ENCODE data around the gene GBE1. TPM values are rescaled to one million over a fixed set of nuclear protein-coding genes. Genes with fewer than 3 reads are reported as not detected.

The GBE1 gene
- total RNA-seq, 2 experiments from 2014 or later, result 18.0 to 21.4 TPM

DNA sequence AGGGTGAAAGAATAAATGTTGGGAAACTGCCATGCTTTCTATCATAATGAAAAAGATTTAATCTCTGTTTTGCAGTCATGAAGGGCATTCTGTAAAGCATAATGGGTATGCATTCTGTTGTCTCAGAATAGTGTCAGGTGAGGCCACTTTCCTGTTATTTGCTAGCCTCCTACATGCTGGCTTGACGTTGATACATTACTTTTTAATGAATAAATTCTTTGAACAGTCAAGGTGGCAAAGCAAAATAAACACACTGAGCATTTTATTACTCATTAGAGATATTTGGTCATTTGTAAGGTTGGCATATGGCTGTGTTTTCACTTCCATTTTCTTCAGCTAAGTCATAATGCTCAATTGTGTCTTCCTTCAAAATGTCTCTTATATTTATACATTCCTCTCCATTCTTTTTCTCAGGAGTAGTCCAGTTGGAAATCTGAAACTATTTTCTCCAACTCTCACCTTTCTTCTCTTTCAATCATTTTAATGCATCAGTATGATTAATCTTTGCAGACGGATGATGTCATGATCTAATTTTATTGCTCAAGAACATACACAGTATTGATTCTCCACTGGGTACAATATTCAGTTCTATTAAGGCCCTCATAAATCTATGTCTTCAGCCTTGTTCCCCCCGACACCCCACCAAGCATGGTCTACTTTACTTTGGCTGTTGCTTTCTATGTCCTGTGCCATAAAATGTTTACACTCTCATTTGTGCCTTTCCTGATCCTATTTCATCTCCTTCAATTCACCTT lies 290.7 kb downstream of the GBE1 start:
- Mint-ChIP-seq H3K27ac (no peak overlapping the region), H3K27me3 (no peaks in the 10 kb centered on the region), H3K4me3 (no peak overlapping the region), H3K9me3 (ENCODE audit: low read depth) (no peaks in the 10 kb centered on the region), H3K4me1 (no peaks in the 10 kb centered on the region), H3K36me3 (no peaks in the 10 kb centered on the region)
- DNase-seq (no peak), ATAC-seq (no peak)
- CTCF ChIA-PET, result no interaction called here

GRCh38 chr3:81468391-81468790 lies 293.1 kb downstream of the GBE1 start:
- no peak for DNase-seq
- Mint-ChIP-seq H3K4me3 (no peak overlapping the region), H3K27me3 (peaks cover 3% of the 10 kb centered on the region), H3K27ac (no peak overlapping the region), H3K36me3 (no peaks in the 10 kb centered on the region), H3K9me3 (ENCODE audit: low read depth) (no peaks in the 10 kb centered on the region), H3K4me1 (no peaks in the 10 kb centered on the region)
- CTCF ChIA-PET, result no interaction called here
- no peak for ATAC-seq

- DNase-seq (no peak), ATAC-seq (no peak)
- Mint-ChIP-seq H3K36me3 (no peaks in the 10 kb centered on the region), H3K4me1 (no peaks in the 10 kb centered on the region), H3K4me3 (no peak overlapping the region), H3K9me3 (ENCODE audit: low read depth) (no peaks in the 10 kb centered on the region), H3K27me3 (peaks cover 3% of the 10 kb centered on the region), H3K27ac (no peak overlapping the region)
- CTCF ChIA-PET, result no interaction called here
Measured at GRCh38 chr3:81466201-81466560, 295.3 kb downstream of the GBE1 start.

GRCh38 chr3:81465510-81466200 lies 295.8 kb downstream of the GBE1 start:
- Mint-ChIP-seq H3K27me3 (peaks cover 3% of the 10 kb centered on the region), H3K4me1 (no peaks in the 10 kb centered on the region), H3K36me3 (no peaks in the 10 kb centered on the region), H3K4me3 (no peak overlapping the region), H3K27ac (no peak overlapping the region), H3K9me3 (ENCODE audit: low read depth) (no peaks in the 10 kb centered on the region)
- CTCF ChIA-PET, result no interaction called here
- ATAC-seq (no peak), DNase-seq (no peak)

GRCh38 chr3:81463781-81464180 lies 297.7 kb downstream of the GBE1 start:
- Mint-ChIP-seq H3K4me1 (no peaks in the 10 kb centered on the region), H3K27me3 (peaks cover 3% of the 10 kb centered on the region), H3K4me3 (no peak overlapping the region), H3K9me3 (ENCODE audit: low read depth) (no peaks in the 10 kb centered on the region), H3K27ac (no peak overlapping the region), H3K36me3 (no peaks in the 10 kb centered on the region)
- CTCF ChIA-PET, result no interaction called here
- DNase-seq (no peak), ATAC-seq (no peak)

GRCh38 chr3:81462921-81463320 lies 298.5 kb downstream of the GBE1 start:
- peaks cover 3% of the 10 kb centered on the region for H3K27me3 Mint-ChIP-seq
- CTCF ChIA-PET, result no interaction called here
- ATAC-seq, result no peak

GRCh38 chr3:81459733-81460132 lies 301.7 kb downstream of the GBE1 start:
- ATAC-seq (no peak), DNase-seq (no peak)
- Mint-ChIP-seq H3K27me3 (peaks cover 3% of the 10 kb centered on the region), H3K4me3 (no peak overlapping the region), H3K27ac (no peak overlapping the region), H3K36me3 (no peaks in the 10 kb centered on the region), H3K9me3 (ENCODE audit: low read depth) (no peaks in the 10 kb centered on the region), H3K4me1 (no peaks in the 10 kb centered on the region)
- CTCF ChIA-PET, result no interaction called here

More at GRCh38 chr3:81462921-81463320, 298.5 kb downstream of the GBE1 start:
- no peak overlapping the region for H3K27ac Mint-ChIP-seq
- H3K4me3 Mint-ChIP-seq, result no peak overlapping the region
- no peaks in the 10 kb centered on the region for H3K4me1 Mint-ChIP-seq
- DNase-seq, result no peak
- no peaks in the 10 kb centered on the region for H3K9me3 Mint-ChIP-seq (ENCODE audit: low read depth)
- no peaks in the 10 kb centered on the region for H3K36me3 Mint-ChIP-seq

DNA sequence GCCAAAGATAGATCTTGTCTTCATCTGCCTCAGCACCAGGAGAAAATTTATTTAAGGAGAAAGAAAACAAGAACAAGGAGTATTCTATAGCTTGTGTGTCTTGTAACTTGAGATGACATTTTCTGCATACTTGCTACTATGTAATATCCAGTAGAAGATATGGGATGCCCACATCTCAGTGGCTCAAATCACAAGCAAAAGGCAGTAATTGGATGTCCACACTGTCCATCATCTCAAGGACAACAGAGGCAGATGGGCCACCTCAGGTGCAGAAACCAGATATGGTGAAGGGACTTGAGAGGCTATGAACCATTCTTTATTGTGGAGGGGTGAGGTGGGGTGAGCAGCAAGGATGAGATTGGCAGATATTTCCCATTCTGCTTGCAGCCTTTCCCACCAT lies 309.0 kb downstream of the GBE1 start:
- Mint-ChIP-seq H3K27me3 (no peaks in the 10 kb centered on the region), H3K4me3 (no peak overlapping the region), H3K9me3 (ENCODE audit: low read depth) (no peaks in the 10 kb centered on the region), H3K4me1 (no peaks in the 10 kb centered on the region), H3K36me3 (no peaks in the 10 kb centered on the region), H3K27ac (no peak overlapping the region)
- CTCF ChIA-PET, result no interaction called here
- ATAC-seq (no peak), DNase-seq (no peak)

DNA sequence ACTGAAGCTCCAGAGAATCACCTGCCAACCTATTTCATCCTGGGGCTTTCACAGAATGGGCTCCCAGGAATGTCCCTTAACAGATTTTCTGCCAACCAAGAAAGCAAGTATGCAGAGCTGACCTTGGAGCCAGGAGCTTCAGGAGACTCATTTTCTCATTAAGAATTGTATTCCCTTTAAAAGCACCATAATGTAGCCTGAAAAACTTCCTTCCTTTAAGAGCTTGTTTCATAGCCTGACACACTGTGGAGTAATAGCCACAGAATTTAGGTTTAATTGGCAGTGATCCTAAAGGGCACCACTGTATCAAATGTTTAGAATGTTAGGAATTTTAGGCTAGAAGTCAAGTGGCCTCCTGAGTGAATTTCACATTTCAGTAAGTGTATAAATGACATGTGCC lies 309.8 kb downstream of the GBE1 start:
- Mint-ChIP-seq H3K27me3 (no peaks in the 10 kb centered on the region), H3K4me3 (no peak overlapping the region), H3K36me3 (no peaks in the 10 kb centered on the region), H3K9me3 (ENCODE audit: low read depth) (no peaks in the 10 kb centered on the region), H3K4me1 (no peaks in the 10 kb centered on the region), H3K27ac (no peak overlapping the region)
- DNase-seq (no peak), ATAC-seq (no peak)
- CTCF ChIA-PET, result no interaction called here

DNA sequence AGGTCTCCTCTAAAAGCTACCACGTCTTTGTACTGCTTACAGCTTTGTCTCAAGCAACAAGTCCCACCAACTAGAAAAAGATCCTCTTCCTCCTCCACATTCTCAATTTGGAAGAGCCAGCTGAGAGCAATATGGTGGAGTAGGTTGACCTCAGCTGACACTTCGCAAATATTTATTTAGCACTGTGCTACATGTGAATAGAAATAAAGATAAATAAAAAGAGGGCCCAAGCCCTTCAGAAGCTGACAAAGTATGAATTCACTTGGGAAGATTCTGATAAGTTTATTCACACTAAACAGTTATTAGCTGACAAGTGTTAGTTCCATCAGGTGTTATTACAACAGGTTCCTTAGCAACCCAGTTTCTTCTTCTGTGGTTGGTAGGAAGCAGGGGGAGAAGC lies 310.3 kb downstream of the GBE1 start:
- H3K4me3 Mint-ChIP-seq, result no peak overlapping the region
- CTCF ChIA-PET, result no interaction called here
- no peaks in the 10 kb centered on the region for H3K36me3 Mint-ChIP-seq
- no peaks in the 10 kb centered on the region for H3K27me3 Mint-ChIP-seq
- H3K9me3 Mint-ChIP-seq (ENCODE audit: low read depth), result no peaks in the 10 kb centered on the region
- DNase-seq, result no peak
- no peak overlapping the region for H3K27ac Mint-ChIP-seq
- no peaks in the 10 kb centered on the region for H3K4me1 Mint-ChIP-seq
- ATAC-seq, result no peak

DNA sequence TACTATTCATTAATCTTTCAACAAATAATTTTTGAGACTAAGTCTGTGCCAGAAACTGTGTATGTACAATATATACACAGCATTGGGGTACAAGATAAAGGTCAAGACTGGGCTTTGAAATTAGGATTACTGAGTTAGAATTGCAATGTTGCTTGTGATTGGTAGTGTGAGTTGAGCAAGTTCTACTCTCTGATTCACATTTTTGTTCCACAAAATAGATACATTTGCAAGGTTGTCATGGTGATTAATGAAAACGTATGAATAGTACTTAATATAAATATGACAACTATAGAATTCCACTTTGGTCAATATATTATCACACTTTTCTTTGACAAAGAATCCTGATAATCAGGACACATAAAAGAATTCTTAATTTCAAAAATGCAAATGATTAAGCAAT lies 314.6 kb downstream of the GBE1 start:
- CTCF ChIA-PET, result no interaction called here
- H3K9me3 Mint-ChIP-seq (ENCODE audit: low read depth), result no peaks in the 10 kb centered on the region
- H3K36me3 Mint-ChIP-seq, result no peaks in the 10 kb centered on the region
- ATAC-seq (no peak), DNase-seq (no peak)
- H3K4me3 Mint-ChIP-seq, result no peak overlapping the region
- no peaks in the 10 kb centered on the region for H3K4me1 Mint-ChIP-seq
- no peaks in the 10 kb centered on the region for H3K27me3 Mint-ChIP-seq
- no peak overlapping the region for H3K27ac Mint-ChIP-seq

- no peak for DNase-seq
- Mint-ChIP-seq H3K36me3 (no peaks in the 10 kb centered on the region), H3K9me3 (ENCODE audit: low read depth) (no peaks in the 10 kb centered on the region), H3K27me3 (no peaks in the 10 kb centered on the region), H3K4me1 (no peaks in the 10 kb centered on the region), H3K27ac (no peak overlapping the region), H3K4me3 (no peak overlapping the region)
- ATAC-seq, result no peak
- CTCF ChIA-PET, result no interaction called here
Measured at GRCh38 chr3:81445712-81446111, 315.7 kb downstream of the GBE1 start.

DNA sequence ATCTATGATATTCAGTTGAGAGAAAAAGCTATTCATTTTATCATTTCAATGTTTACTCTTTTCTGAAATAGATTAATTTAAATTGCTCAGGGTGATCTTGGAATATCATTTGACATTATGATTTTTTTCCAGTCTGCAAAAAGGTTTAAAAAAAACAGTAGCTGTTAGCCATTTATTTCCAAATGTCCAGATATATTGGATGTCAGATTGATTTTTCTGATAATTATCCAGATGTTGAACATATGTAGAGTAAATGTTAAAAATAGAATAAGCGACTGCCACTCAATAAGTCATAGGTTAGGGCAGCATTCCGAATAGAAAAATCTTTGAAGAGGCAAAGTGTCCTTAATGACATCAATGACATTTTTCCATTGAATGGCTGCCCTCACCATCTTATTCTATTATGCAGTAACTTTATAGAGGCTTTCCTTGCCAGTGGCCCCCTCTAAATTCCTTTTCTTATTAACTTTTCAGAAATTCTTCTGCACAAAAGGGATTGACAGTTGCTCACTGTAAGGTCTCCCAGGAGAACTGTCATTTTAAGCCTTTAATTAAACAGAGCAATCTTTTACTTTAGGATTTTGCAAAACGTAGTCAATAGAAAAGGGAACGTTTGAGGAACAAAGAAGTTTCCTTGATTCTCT lies 316.5 kb downstream of the GBE1 start:
- no peak for DNase-seq
- no peaks in the 10 kb centered on the region for H3K36me3 Mint-ChIP-seq

GRCh38 chr3:81443958-81444357 lies 317.5 kb downstream of the GBE1 start:
- Mint-ChIP-seq H3K4me3 (no peak overlapping the region), H3K9me3 (ENCODE audit: low read depth) (no peaks in the 10 kb centered on the region), H3K27ac (no peak overlapping the region), H3K36me3 (no peaks in the 10 kb centered on the region), H3K4me1 (no peaks in the 10 kb centered on the region), H3K27me3 (no peaks in the 10 kb centered on the region)
- CTCF ChIA-PET, result no interaction called here
- DNase-seq (no peak), ATAC-seq (no peak)

More for the DNA sequence above, 316.5 kb downstream of the GBE1 start:
- Mint-ChIP-seq H3K4me3 (no peak overlapping the region), H3K4me1 (no peaks in the 10 kb centered on the region), H3K27ac (no peak overlapping the region), H3K27me3 (no peaks in the 10 kb centered on the region), H3K9me3 (ENCODE audit: low read depth) (no peaks in the 10 kb centered on the region)
- no peak for ATAC-seq
- CTCF ChIA-PET, result no interaction called here

All from activated CD8-positive, alpha-beta memory T cell treated with anti-CD3 and anti-CD28 coated beads, Interleukin-2, amount 10 ng/mL, durations not matched to agents 7 days and 5 days (primary cell).